Uterus (tissue), 4 donors: Measurements from ENCODE around the gene WNT2B. TPM values are rescaled to one million over a fixed set of nuclear protein-coding genes. Genes with fewer than 3 reads are reported as not detected.
"Not testable (repeated sequence)": the region's sequence is repeated elsewhere in the genome, so short reads cannot be mapped to it uniquely, and the experiment has no call there.

Experiments used
- DNase-seq, 2 donors: peaks; one replicate each; pipeline ENCODE4 v3.0.0-alpha.2; 2019 to 2020
- H3K27ac ChIP-seq, 2 donors: fragments of 200-600 bp; sonication (generic); 1 replicate in 1 of 2; 2 replicates in 1 of 2; pipeline ENCODE4 v1.5.1; 2016 to 2018
- H3K27me3 ChIP-seq, 2 donors: fragments of 200-600 bp; sonication (generic); one replicate each; pipeline ENCODE4 v1.5.1; 2018 to 2019; ENCODE audit warnings: control low read depth in 1 of 2
- H3K36me3 ChIP-seq, 2 donors: fragments of 200-600 bp; sonication (generic); one replicate each; pipeline ENCODE4 v1.5.1; 2019; ENCODE audit warnings: control low read depth in 1 of 2
- H3K4me1 ChIP-seq, 2 donors: fragments of 200-600 bp; sonication (generic); one replicate each; pipeline ENCODE4 v1.5.1; 2018 to 2019; ENCODE audit warnings: control low read depth in 1 of 2
- H3K4me3 ChIP-seq, 2 donors: fragments of 200-600 bp; sonication (generic); 1 replicate in 1 of 2; 2 replicates in 1 of 2; pipeline ENCODE4 v1.5.1; 2018 to 2019; ENCODE audit warnings: mild to moderate bottlenecking in 1 of 2
- H3K9me3 ChIP-seq, 2 donors: fragments of 200-600 bp; sonication (generic); one replicate each; pipeline ENCODE4 v1.5.1; 2019; ENCODE audit warnings: control low read depth in 1 of 2
- CTCF ChIP-seq, 4 experiments: fragments of 200-600 bp in 2 of 4; fragments of 450-650 bp in 2 of 4; sonication (generic) in 2 of 4; IDR thresholded peaks; one replicate each; pipeline ENCODE4 v1.5.1; 2016 to 2019; ENCODE audit warnings: antibody characterized with exemption in 4 of 4, mild to moderate bottlenecking in 2 of 4, moderate library complexity in 1 of 4
- POLR2A ChIP-seq, 2 donors: fragments of 450-650 bp; IDR thresholded peaks; one replicate each; pipeline ENCODE4 v1.6.1; 2016; ENCODE audit warnings: antibody characterized with exemption in 2 of 2, mild to moderate bottlenecking in 1 of 2, moderate library complexity in 1 of 2
- intact Hi-C: fragments of 100-400 bp; cut with DNase I; formaldehyde crosslinking; loops from one replicate; pipeline ENCODE4 v1.15.1; 2023; ENCODE audit warnings: low total_unique reads
- total RNA-seq, 4 donors: library from RNA; depleted of rRNA in 3 of 4; stranded (reverse); fragments of >200 nt in 3 of 4; gene quantifications; one replicate each; pipeline versions ENCODE4 v1.1.0 to v1.2.4, GENCODE V29; 2014 to 2023
- donor health status: DM: yes; HTN: yes; CAD: no.

The WNT2B gene
- total RNA-seq, 4 donors from 2014 or later = 0.59 to 45.3 (median 9.1) TPM

GRCh38 chr1:112478314-112478713 is 30.5 kb upstream of the WNT2B start:
- Histone ChIP-seq H3K4me3 (no peak overlapping the region), H3K27ac (no peak overlapping the region), H3K9me3 (no peaks in the 10 kb centered on the region), H3K36me3 (no peaks in the 10 kb centered on the region), H3K4me1 (no peaks in the 10 kb centered on the region), H3K27me3 (no peaks in the 10 kb centered on the region)
- DNase-seq = no peak
- no peak for TF ChIP-seq POLR2A (IDR thresholded peaks at IDR 0.05)
- TF ChIP-seq CTCF (IDR thresholded peaks at IDR 0.05) = no peak
- intact Hi-C loops = no loop called here

GRCh38 chr1:112486063-112486462 is 22.7 kb upstream of the WNT2B start:
- H3K4me3 ChIP-seq, H3K27ac ChIP-seq, H3K4me1 ChIP-seq, DNase-seq, H3K27me3 ChIP-seq, H3K9me3 ChIP-seq, H3K36me3 ChIP-seq, intact Hi-C loops: not testable (repeated sequence)

- H3K4me3 ChIP-seq, intact Hi-C loops, H3K27me3 ChIP-seq, H3K4me1 ChIP-seq, H3K27ac ChIP-seq, H3K36me3 ChIP-seq, H3K9me3 ChIP-seq, DNase-seq: not testable (repeated sequence)
Measured at GRCh38 chr1:112487686-112488085, 21.1 kb upstream of the WNT2B start.

- no peaks in the 10 kb centered on the region for H3K27me3 ChIP-seq
- H3K9me3 ChIP-seq = no peaks in the 10 kb centered on the region
- no peak overlapping the region for H3K27ac ChIP-seq
- intact Hi-C loops = no loop called here
- H3K36me3 ChIP-seq = no peaks in the 10 kb centered on the region
- no peaks in the 10 kb centered on the region for H3K4me1 ChIP-seq
- no peak for TF ChIP-seq POLR2A (IDR thresholded peaks at IDR 0.05)
- TF ChIP-seq CTCF (IDR thresholded peaks at IDR 0.05) = no peak
- H3K4me3 ChIP-seq = no peak overlapping the region
- no peak for DNase-seq
Measured at GRCh38 chr1:112488141-112488540, 20.6 kb upstream of the WNT2B start.

GRCh38 chr1:112492076-112492475 is 16.7 kb upstream of the WNT2B start:
- no peak for DNase-seq
- no peaks in the 10 kb centered on the region for H3K9me3 ChIP-seq
- H3K27me3 ChIP-seq = no peaks in the 10 kb centered on the region
- no peaks in the 10 kb centered on the region for H3K36me3 ChIP-seq
- TF ChIP-seq POLR2A (IDR thresholded peaks at IDR 0.05) = no peak
- intact Hi-C loops = no loop called here
- H3K27ac ChIP-seq = no peak overlapping the region
- no peak overlapping the region for H3K4me3 ChIP-seq
- no peaks in the 10 kb centered on the region for H3K4me1 ChIP-seq

- Histone ChIP-seq H3K27ac (no peak overlapping the region), H3K4me3 (no peak overlapping the region), H3K4me1 (no peaks in the 10 kb centered on the region), H3K27me3 (no peaks in the 10 kb centered on the region), H3K9me3 (no peaks in the 10 kb centered on the region), H3K36me3 (no peaks in the 10 kb centered on the region)
- no peak for DNase-seq
- TF ChIP-seq POLR2A (IDR thresholded peaks at IDR 0.05) (no peak), CTCF (IDR thresholded peaks at IDR 0.05) (no peak)
- intact Hi-C loops = no loop called here
Measured at GRCh38 chr1:112493351-112493750, 15.4 kb upstream of the WNT2B start.

GRCh38 chr1:112496290-112496689 is 12.5 kb upstream of the WNT2B start:
- intact Hi-C loops = no loop called here
- TF ChIP-seq CTCF (IDR thresholded peaks at IDR 0.05) (no peak), POLR2A (IDR thresholded peaks at IDR 0.05) (no peak)
- H3K4me1 ChIP-seq = no peaks in the 10 kb centered on the region

More at GRCh38 chr1:112496290-112496689, 12.5 kb upstream of the WNT2B start:
- Histone ChIP-seq H3K4me3 (no peak overlapping the region), H3K27me3 (no peaks in the 10 kb centered on the region), H3K27ac (no peak overlapping the region), H3K36me3 (no peaks in the 10 kb centered on the region), H3K9me3 (no peaks in the 10 kb centered on the region)
- DNase-seq = no peak
